Ectodermal cell (in vitro differentiated cells): Measurements from ENCODE around the gene TRPV4.
A peak's percentile ranks its signal among the peaks of the same experiment; 100 is the strongest.

Experiments used
- H3K27ac ChIP-seq: 2 replicates; pipeline ENCODE4 v1.7.0; 2013; ENCODE audit warnings: mild to moderate bottlenecking, low read depth, low read length; ENCODE audit not compliant: insufficient read depth, poor library complexity, severe bottlenecking
- H3K27me3 ChIP-seq: 2 replicates; pipeline ENCODE4 v1.7.0; 2013; ENCODE audit warnings: mild to moderate bottlenecking, low read length; ENCODE audit not compliant: insufficient read depth, control insufficient read depth, poor library complexity, severe bottlenecking
- H3K36me3 ChIP-seq: one replicate; pipeline ENCODE4 v1.7.0; 2013; ENCODE audit warnings: low read length; ENCODE audit not compliant: control insufficient read depth, insufficient read depth
- H3K4me1 ChIP-seq: one replicate; pipeline ENCODE4 v1.7.0; 2013; ENCODE audit warnings: low read length; ENCODE audit not compliant: control insufficient read depth, insufficient read depth
- H3K4me3 ChIP-seq: 2 replicates; pipeline ENCODE4 v1.7.0; 2013; ENCODE audit warnings: low read depth, low read length, control low read depth; ENCODE audit not compliant: insufficient read depth
- H3K9me3 ChIP-seq: 2 replicates; pipeline ENCODE4 v1.7.0; 2013; ENCODE audit warnings: mild to moderate bottlenecking, low read length, moderate library complexity; ENCODE audit not compliant: control insufficient read depth
- WGBS, 2 experiments: methylation state at CpG; one replicate each; pipeline ENCODE4 v1.1.7; 2013; ENCODE audit warnings: missing lambda C conversion rate in 2 of 2; 5-methylcytosine and 5-hydroxymethylcytosine counted together

The TRPV4 gene

DNA sequence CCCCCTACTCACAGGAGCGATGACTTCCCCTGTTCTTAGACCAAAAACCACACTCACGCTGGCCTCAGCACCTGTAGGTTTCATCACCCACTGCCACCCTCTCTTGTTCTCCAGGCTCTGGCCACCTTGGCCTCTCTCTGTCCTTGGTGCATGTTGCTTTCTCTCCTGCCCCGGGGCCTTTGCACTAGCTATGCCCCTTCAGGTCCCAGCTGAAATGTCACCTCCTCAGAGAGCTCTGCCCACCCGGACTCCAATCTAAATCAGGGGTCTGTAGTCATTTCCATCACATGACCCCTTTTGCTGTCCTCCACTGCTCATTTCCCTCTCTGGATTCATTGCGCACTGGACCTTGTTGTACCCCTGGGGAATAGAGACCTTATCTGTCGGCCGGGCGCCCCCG, 8.2 kb upstream of the TRPV4 start:
- 79 to 80% methylated on average over 9 of the region's 9 CpGs for WGBS, 2 experiments
- H3K27me3 ChIP-seq, result no peaks in the 10 kb centered on the region

DNA sequence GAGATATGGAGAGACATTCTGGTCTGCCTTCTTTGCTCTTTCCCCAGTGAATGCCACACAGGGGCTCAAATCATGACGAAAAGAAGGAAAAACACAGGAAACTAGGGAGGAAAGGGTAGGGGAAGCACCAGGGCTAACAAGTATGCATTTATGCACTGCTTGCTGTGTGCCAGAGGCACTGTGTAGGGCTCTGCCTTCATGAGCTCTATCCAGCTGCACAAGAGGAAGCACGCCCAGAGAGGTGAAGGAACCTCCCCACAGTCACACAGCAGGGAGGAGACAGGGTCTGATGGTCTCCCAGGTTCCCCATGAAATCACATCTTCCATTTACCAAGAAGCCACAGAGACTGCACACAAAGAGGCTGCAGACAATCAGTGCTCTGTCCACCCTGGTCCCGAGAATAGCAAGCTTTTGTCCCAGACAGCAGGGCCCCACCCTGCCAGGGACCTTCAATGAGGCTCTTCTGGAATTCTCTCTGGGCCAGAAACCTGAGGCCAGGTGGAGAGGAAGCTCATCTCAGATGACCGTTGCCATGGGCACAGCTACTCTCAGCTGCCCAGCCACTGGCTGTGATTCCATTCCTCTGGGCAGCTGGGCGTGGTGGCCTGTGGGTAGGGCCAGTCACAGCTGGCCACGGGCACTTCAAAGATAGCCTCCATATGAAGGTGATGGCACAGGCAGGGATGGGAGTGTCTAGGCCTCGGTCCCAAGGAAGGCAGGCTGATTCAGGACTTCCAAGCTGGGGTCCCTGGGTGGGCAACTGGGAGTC, 7.3 kb upstream of the TRPV4 start:
- Histone ChIP-seq H3K4me3 (no peak overlapping the region), H3K36me3 (no peaks in the 10 kb centered on the region), H3K27me3 (no peaks in the 10 kb centered on the region), H3K27ac (peak overlapping the region; percentile 44), H3K9me3 (no peaks in the 10 kb centered on the region), H3K4me1 (no peaks in the 10 kb centered on the region)
- 63 to 69% methylated on average over 7 of the region's 7 CpGs for WGBS, 2 experiments

More for the DNA sequence above, 8.2 kb upstream of the TRPV4 start:
- no peak overlapping the region for H3K27ac ChIP-seq
- no peaks in the 10 kb centered on the region for H3K36me3 ChIP-seq
- H3K9me3 ChIP-seq, result no peaks in the 10 kb centered on the region
- no peak overlapping the region for H3K4me3 ChIP-seq
- no peaks in the 10 kb centered on the region for H3K4me1 ChIP-seq

DNA sequence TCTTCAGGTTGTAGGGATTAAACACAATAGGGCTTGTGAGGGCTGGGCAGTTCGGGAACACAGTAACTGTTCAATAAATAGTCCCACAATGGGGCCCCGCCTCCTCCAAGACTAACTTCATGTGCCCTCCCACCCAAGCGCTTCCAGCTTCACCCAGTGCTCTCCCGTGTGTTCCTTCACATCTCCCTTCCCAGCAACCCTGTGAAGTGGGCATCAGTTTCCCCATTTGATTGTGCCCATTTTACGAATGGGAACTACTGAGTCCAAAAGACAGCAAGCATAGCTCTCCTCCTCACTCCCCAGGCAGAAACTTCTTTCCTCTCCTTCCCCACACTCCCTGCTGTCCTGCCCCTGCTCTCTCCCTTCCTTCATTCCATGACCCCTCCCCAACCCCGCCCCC, 6.2 kb upstream of the TRPV4 start:
- 70 to 79% methylated on average over 6 of the region's 6 CpGs for WGBS, 2 experiments
- H3K36me3 ChIP-seq, result no peaks in the 10 kb centered on the region
- H3K4me1 ChIP-seq, result no peaks in the 10 kb centered on the region
- no peak overlapping the region for H3K4me3 ChIP-seq
- no peaks in the 10 kb centered on the region for H3K9me3 ChIP-seq
- no peak overlapping the region for H3K27ac ChIP-seq
- H3K27me3 ChIP-seq, result no peaks in the 10 kb centered on the region

DNA sequence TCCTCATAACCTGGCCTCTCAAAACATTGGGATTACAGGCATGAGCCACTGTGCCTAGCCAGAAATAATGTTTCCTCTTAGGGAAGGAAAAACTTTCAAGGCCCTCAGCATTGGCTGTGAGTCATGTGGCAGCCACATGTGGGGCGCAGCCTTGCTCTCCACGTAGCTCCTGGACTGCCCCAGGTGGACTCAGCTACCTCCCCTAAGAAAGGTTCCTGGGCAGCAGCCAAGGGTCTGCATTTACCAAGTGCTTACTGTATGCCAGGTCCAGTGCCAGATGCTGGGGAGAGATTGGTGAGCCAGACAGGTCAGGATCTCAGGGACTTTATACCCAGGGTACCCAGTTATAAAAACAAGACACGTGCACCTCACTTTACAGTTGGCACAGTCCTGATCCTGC, 3.7 kb upstream of the TRPV4 start:
- H3K27ac ChIP-seq, result no peak overlapping the region
- WGBS, 2 experiments, result 80% methylated on average over 3 of the region's 3 CpGs
- H3K36me3 ChIP-seq, result no peaks in the 10 kb centered on the region
- H3K27me3 ChIP-seq, result peaks cover 3% of the 10 kb centered on the region
- H3K4me3 ChIP-seq, result no peak overlapping the region
- H3K9me3 ChIP-seq, result no peaks in the 10 kb centered on the region
- H3K4me1 ChIP-seq, result no peaks in the 10 kb centered on the region

DNA sequence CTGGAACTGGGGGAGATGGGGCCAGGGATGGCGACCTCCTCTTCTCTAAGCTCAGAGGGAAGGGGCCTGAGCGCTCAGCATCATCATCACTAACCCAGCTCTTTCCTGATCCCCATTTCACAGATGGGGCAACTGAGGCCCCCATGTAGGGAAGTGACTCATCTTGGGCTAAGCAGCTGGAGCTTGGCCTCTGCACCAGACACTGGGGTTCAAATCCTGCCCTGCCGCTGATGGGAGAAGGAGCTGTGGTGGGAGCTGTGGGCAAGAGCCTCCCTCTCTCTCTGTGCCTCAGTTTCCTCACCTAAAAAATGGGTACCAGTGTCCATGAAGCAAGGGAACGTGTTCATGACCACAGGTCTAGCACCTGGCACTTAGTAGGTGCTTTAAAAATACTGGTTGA, 2.6 kb upstream of the TRPV4 start:
- no peaks in the 10 kb centered on the region for H3K9me3 ChIP-seq
- H3K27ac ChIP-seq, result no peak overlapping the region
- peaks cover 3% of the 10 kb centered on the region for H3K27me3 ChIP-seq
- no peak overlapping the region for H3K4me3 ChIP-seq
- WGBS, 2 experiments, result 88 to 94% methylated on average over 4 of the region's 4 CpGs
- no peaks in the 10 kb centered on the region for H3K4me1 ChIP-seq
- H3K36me3 ChIP-seq, result no peaks in the 10 kb centered on the region

DNA sequence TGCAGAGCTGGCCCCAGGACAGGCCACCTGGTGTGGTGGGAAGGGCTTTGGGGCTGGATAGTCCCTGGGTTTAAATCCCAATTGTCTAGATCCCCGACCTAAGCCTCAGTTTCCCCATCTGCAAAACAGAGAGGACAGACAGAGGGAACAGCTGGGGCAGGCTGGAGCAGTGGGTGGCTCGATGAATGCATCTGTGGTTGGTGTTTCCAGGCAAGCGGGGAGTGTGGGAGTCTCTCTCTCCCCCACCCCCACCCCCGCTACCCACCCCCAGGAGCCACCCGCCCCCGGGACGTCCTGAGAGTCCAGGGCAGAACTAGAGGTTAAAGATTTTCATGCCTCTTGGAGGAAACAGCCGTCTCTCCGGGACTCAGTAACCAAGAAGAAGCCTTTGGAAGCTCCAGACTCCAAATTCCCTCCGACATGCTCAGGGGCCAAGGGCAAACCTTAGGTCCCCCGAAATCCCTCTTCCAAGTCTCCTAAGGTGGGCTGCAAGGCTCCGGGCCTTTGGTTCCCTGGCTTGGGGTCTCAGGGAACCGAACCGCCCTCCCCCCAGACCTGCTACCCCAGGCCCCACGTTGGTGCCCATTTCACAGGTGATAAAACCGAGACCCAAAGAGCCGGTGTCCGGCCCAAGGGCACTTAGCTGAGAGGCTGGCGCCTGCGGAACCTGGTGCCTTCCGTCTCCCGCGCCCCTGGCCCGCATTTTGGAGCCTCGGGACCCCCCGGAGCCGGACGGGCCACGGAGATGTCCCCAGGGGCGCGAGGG, 474 bp downstream of the TRPV4 start:
- no peaks in the 10 kb centered on the region for H3K9me3 ChIP-seq
- peak overlapping the region; percentile 48 for H3K4me3 ChIP-seq
- no peak overlapping the region for H3K27ac ChIP-seq
- H3K36me3 ChIP-seq, result no peaks in the 10 kb centered on the region
- H3K4me1 ChIP-seq, result no peaks in the 10 kb centered on the region
- peaks cover 3% of the 10 kb centered on the region for H3K27me3 ChIP-seq
- WGBS, 2 experiments, result 33 to 38% methylated on average over 28 to 30 of the region's 31 CpGs

DNA sequence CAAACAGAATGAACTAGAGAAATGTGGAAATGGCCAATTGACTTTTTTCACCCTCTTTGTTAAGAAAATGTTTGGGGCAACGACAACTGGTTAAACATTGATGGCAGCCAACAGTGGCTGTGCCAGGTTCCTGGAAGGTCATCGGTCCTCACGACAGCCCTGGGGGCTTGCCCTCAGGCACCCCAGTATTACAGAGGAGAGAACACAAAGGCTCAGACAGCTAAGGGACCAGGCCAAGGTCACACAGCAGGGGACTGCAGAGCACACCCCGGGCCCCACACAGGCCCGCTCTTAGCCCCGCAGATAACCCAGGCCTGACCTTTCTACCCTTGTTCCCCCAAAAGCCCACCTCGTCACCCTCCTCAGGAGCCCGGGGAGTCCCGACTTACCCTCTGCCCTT, 1.3 kb downstream of the TRPV4 start:
- no peaks in the 10 kb centered on the region for H3K36me3 ChIP-seq
- H3K4me3 ChIP-seq, result no peak overlapping the region
- no peaks in the 10 kb centered on the region for H3K4me1 ChIP-seq
- 80 to 88% methylated on average over 9 of the region's 9 CpGs for WGBS, 2 experiments
- no peaks in the 10 kb centered on the region for H3K9me3 ChIP-seq
- H3K27me3 ChIP-seq, result peaks cover 3% of the 10 kb centered on the region
- H3K27ac ChIP-seq, result no peak overlapping the region

DNA sequence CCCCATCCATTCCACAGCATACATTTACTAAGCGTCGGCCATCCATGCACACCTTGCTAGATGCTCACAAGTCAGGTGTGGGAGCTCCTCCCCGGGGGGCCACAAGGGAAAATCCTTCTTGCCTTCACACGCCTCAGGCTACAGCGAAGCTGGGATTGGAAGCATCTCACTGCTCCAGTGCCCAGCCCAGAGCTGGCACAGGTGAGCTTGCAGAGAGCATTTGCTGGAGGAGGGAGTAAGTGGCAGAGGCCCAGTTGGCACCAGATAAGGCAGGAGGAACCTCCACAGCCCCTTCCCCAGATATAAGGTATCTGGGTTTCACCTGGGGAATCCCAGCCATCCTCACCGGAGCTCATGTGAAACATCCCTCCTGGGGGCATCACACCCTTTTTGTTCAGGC, 1.8 kb downstream of the TRPV4 start:
- no peaks in the 10 kb centered on the region for H3K4me1 ChIP-seq
- 83 to 85% methylated on average over 6 of the region's 6 CpGs for WGBS, 2 experiments
- H3K27ac ChIP-seq, result no peak overlapping the region
- no peaks in the 10 kb centered on the region for H3K9me3 ChIP-seq
- H3K36me3 ChIP-seq, result no peaks in the 10 kb centered on the region
- no peak overlapping the region for H3K4me3 ChIP-seq
- H3K27me3 ChIP-seq, result peaks cover 3% of the 10 kb centered on the region

DNA sequence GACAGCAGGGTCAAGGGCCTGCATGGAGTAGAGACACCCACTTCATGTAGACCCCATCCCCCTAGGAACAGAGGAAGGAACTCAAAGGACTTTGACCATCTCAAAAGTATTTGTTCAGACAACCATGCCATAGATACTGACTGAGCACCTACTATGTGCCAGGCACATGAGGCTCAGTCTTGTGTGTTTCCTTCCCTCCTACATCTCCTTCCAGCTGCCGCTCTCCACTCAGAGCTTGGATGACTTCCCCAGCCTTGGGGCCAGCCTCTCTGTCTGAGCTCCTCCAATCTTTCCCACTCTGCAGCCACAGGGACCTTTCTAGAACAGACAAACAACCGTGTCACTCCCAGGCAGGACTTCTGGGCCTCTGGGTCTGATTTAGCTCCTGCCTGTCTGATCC, 2.5 kb downstream of the TRPV4 start:
- H3K9me3 ChIP-seq, result no peaks in the 10 kb centered on the region
- no peaks in the 10 kb centered on the region for H3K4me1 ChIP-seq
- H3K4me3 ChIP-seq, result no peak overlapping the region
- WGBS, 2 experiments, result 85 to 87% methylated on average over 2 of the region's 2 CpGs
- H3K36me3 ChIP-seq, result no peaks in the 10 kb centered on the region
- peaks cover 3% of the 10 kb centered on the region for H3K27me3 ChIP-seq
- no peak overlapping the region for H3K27ac ChIP-seq

DNA sequence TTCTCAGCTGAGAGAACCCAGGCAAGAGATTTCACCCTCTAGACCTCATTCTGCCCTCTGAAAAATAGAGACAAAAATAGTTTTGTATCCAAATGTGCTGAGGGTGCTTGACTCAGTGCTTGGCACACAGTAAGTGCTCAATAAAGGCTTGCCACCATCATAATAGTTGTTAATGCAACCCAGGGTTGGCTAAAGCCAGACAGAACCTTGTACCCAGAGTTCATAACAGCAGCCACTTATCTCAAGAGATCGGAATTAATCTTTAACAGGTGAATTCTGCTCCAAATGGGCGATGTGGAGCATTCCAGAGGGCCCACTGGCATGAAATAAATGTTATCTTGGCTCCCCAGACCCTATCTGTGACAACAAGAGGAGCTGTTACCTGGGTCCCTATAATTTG, 2.9 kb downstream of the TRPV4 start:
- Histone ChIP-seq H3K4me1 (no peaks in the 10 kb centered on the region), H3K36me3 (no peaks in the 10 kb centered on the region), H3K9me3 (no peaks in the 10 kb centered on the region), H3K27me3 (peaks cover 3% of the 10 kb centered on the region), H3K4me3 (no peak overlapping the region), H3K27ac (no peak overlapping the region)
- WGBS, 2 experiments, result 95 to 96% methylated on average over 2 of the region's 2 CpGs
